ENCODE results near the gene TMEM235. TPM values are rescaled to one million over a fixed set of nuclear protein-coding genes. Genes with fewer than 3 reads are reported as not detected.
"Not testable (repeated sequence)": the region's sequence is repeated elsewhere in the genome, so short reads cannot be mapped to it uniquely, and the experiment has no call there.

TMEM235 gene
- total RNA-seq, 1 experiment from 2014 or later: not detected

DNA sequence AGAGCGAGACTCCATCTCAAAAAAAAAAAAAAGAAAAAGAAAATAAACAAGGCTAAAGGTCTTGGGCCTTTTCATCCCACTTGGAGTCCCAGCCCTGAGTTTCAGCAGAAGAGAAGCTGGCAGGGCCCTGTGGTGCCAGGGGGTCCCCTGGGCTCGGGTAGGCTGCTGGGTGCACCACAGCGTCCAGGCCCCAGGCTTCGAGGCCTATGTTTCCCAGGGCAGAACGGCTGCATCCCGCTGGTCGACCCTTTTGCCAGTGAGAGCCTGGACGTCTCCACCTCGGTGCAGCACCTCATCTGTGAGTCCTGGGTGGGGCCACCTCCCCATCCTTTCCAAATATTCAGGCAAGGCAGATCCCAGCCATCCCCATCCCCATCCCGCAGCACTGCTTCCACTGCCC is 2.2 kb downstream of the TMEM235 start:
- DNase-seq (ENCODE audit: low read depth, low spot score): no peak
- in situ Hi-C loops (cut with HindIII; ENCODE audit: low pct_unique_long_range_greater_than_20kb, low sequenced_read_pairs): no loop called here

GRCh38 chr17:78234261-78234865 is 2.9 kb downstream of the TMEM235 start:
- no peak for DNase-seq (ENCODE audit: low read depth, low spot score)

GRCh38 chr17:78235022-78235421 is 3.6 kb downstream of the TMEM235 start:
- in situ Hi-C loops (cut with HindIII; ENCODE audit: low pct_unique_long_range_greater_than_20kb, low sequenced_read_pairs): not testable (repeated sequence)

More at GRCh38 chr17:78234261-78234865, 2.9 kb downstream of the TMEM235 start:
- in situ Hi-C loops (cut with HindIII; ENCODE audit: low pct_unique_long_range_greater_than_20kb, low sequenced_read_pairs): no loop called here

GRCh38 chr17:78235885-78236284 is 4.5 kb downstream of the TMEM235 start:
- in situ Hi-C loops (cut with HindIII; ENCODE audit: low pct_unique_long_range_greater_than_20kb, low sequenced_read_pairs): no loop called here
- no peak for DNase-seq (ENCODE audit: low read depth, low spot score)

More at GRCh38 chr17:78235022-78235421, 3.6 kb downstream of the TMEM235 start:
- not testable (repeated sequence) for DNase-seq (ENCODE audit: low read depth, low spot score)

DNA sequence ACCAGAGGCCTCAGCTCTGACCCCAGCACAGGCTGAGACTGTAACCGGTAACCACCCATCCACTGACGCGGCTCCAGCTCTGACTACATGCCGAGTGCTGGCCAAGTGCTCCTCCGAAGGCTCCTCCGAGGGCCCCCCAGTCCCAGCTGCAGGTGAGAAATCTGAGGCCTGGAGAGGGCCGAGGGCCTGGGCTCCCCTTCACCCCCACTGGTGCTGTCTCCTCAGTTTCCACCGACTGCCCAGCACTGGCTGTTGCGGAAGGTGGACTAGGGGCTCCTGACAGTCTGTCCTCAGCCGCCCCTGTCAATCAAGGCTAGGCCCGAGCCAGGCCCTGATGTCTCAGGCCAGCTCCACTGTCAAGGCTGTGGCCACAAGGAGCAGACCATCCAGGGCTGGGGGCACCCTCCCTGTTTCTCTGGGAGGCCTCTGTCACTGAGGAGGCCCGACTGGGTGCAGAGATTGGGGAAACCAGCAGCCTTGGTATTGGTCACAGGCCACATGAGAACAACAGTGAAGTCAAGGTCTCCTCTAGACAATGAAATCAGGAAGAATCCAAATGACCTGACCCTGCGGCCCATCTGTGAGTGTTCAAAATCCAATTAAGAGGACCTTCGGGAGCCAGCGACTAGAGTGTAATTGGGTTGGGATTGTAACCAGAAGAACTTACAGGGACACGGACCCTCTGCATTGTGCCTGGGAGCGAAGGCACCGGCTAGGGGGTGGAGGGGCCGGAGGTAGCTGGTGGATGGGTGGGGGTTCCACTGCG is 5.1 kb downstream of the TMEM235 start:
- no peak for DNase-seq (ENCODE audit: low read depth, low spot score)
- in situ Hi-C loops (cut with HindIII; ENCODE audit: low pct_unique_long_range_greater_than_20kb, low sequenced_read_pairs): no loop called here

DNA sequence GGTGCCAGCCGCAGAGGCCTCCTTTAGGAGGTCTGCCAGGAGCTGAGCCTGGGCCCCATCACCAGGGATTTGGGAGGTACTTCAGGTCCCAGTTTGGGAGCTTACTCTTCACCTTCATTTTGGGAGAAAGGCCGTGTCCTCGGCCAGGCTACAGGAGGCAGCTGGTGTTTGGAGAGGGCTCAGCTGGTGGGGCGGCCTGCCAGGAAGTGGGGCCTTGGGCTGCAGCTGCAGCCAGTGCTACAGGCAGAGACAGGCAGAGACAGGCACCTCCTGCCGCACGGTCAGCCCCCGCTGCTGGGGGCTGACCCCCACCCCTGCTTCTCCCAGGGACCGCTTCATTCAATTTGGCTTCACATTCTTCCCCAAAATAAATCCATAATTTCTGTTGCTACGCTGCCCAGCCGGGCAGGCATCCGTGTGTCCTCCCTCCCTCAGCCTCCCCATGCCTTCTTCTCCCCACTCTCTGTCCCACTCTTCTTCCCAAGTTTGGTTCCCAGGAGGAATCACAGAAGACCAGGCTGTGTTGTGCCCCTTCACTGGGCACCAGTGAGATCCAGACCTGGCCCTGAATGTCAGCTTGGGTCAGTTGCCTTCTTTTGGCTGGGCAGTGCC is 6.1 kb downstream of the TMEM235 start:
- in situ Hi-C loops (cut with HindIII; ENCODE audit: low pct_unique_long_range_greater_than_20kb, low sequenced_read_pairs): no loop called here
- DNase-seq (ENCODE audit: low read depth, low spot score): no peak

DNA sequence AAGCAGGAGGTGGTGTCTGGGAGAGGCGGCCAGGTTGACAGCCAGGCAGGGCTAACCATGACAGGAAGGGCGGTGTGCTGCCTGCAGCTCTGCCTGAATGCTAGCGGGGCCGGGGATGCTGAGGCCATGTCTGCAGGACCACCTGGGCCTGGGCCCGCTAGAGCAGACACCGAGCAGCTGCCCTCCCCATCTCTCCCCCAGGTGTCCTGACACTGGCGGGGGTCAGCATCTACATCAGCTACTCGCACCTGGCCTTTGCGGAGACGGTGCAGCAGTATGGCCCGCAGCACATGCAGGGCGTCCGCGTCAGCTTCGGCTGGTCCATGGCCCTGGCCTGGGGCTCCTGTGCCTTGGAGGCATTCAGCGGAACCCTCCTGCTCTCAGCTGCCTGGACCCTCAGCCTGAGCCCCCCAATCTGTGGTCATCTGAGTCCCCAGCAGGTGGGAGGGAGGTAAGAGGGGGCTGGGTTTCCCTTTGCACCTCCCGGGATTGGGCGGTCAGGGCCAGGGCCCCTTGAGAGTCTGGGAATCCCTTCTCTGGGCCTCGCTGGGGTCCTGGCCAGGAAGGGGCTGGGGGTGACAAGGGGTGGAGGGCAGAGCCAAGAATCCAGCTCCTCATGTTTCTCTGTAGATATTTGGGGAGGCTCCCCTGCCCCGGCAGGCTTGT is 7.5 kb downstream of the TMEM235 start:
- in situ Hi-C loops (cut with HindIII; ENCODE audit: low pct_unique_long_range_greater_than_20kb, low sequenced_read_pairs): no loop called here
- no peak for DNase-seq (ENCODE audit: low read depth, low spot score)

- DNase-seq (ENCODE audit: low read depth, low spot score): no peak
- in situ Hi-C loops (cut with HindIII; ENCODE audit: low pct_unique_long_range_greater_than_20kb, low sequenced_read_pairs): no loop called here
Observed at GRCh38 chr17:78239489-78239931, 8.1 kb downstream of the TMEM235 start.

GRCh38 chr17:78240012-78240655 is 8.7 kb downstream of the TMEM235 start:
- in situ Hi-C loops (cut with HindIII; ENCODE audit: low pct_unique_long_range_greater_than_20kb, low sequenced_read_pairs): no loop called here
- no peak for DNase-seq (ENCODE audit: low read depth, low spot score)

- in situ Hi-C loops (cut with HindIII; ENCODE audit: low pct_unique_long_range_greater_than_20kb, low sequenced_read_pairs): no loop called here
- DNase-seq (ENCODE audit: low read depth, low spot score): no peak
Observed at GRCh38 chr17:78240839-78241238, 9.4 kb downstream of the TMEM235 start.

DNA sequence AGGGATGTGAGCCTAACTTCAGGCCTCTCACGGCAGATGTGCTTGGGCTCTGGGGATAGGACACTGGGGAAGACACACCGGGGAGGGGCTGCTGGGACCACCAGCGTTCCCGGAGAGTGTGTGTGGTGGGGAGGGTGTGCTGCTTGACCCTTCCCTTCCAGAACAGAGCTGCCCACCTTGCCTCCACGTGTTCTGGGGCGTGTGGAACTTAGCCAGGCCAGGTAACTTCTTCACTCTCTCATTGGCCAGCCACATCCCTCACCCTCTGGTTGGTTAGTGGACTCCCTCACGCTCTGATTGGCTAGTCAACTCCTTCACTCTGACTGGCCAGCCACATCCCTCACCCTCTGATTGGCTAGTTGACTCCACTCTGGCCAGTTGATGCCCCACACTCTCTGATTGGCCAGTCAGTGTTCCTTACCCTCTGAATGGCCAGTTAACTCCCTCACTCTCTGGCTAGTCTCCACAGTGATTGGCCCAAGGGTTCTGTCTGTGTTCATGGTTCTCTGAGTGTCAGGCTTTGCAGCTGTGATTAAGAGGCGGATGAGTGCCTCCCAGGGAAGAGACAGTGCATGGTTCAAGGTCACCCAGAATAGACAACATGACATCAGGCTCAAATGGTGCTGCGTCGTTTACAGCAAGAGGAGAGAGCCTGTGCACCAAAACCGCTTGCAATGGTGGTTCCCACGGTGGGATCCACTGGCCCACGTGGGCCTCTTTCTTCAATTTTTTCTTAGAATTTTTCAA is 10.0 kb downstream of the TMEM235 start:
- peak; percentile 92 for DNase-seq (ENCODE audit: low read depth, low spot score)
- in situ Hi-C loops (cut with HindIII; ENCODE audit: low pct_unique_long_range_greater_than_20kb, low sequenced_read_pairs): no loop called here

GRCh38 chr17:78242024-78242742 is 10.8 kb downstream of the TMEM235 start:
- in situ Hi-C loops (cut with HindIII; ENCODE audit: low pct_unique_long_range_greater_than_20kb, low sequenced_read_pairs): no loop called here
- DNase-seq (ENCODE audit: low read depth, low spot score): no peak

GRCh38 chr17:78247304-78247703 is 15.9 kb downstream of the TMEM235 start:
- in situ Hi-C loops (cut with HindIII; ENCODE audit: low pct_unique_long_range_greater_than_20kb, low sequenced_read_pairs): no loop called here
- no peak for DNase-seq (ENCODE audit: low read depth, low spot score)

- DNase-seq (ENCODE audit: low read depth, low spot score): no peak
- in situ Hi-C loops (cut with HindIII; ENCODE audit: low pct_unique_long_range_greater_than_20kb, low sequenced_read_pairs): no loop called here
Observed at GRCh38 chr17:78248051-78248914, 16.9 kb downstream of the TMEM235 start.

DNA sequence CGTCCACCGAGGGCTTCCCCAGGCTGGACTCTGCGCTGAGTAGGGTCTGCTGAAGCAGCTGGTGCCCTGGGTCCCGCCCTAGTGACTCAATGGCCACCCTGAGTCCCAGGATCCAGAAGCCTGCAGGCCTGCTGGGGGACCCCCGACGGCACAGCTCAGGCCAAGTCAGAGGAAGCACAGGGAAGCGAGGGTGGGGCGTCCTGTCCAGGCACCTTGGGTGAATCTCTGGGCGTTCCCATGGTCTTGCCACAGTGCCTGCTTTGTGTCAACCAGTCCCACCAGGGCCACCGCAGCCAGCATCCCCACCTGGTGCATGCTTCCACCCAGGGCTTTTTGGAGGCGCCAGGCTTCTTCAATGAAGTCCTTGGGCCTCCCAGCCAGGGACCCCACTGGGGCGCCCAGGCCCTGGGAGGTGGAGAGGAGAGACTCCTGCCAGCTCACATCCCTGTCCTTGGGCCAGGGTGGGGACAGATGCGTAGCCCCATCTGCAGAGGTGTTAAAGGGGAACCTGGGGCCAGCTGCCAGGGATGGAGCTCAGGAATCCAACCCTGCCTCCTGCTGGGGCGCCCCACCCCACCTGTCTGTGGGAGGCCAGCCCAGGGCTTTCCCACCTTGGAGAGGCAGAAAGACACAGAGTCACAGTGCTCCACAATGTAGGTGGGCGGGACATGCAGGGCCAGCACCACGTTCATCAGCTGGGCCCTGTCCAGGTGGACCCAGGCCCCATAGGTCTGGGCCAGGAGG is 17.8 kb downstream of the TMEM235 start:
- in situ Hi-C loops (cut with HindIII; ENCODE audit: low pct_unique_long_range_greater_than_20kb, low sequenced_read_pairs): no loop called here
- no peak for DNase-seq (ENCODE audit: low read depth, low spot score)

Data from SK-MEL-5 (cell line).